H9 (cell line): ENCODE data around the gene ANK2. TPM values are rescaled to one million over a fixed set of nuclear protein-coding genes. Genes with fewer than 3 reads are reported as not detected.

ENCODE experiments used
- DNase-seq: peaks from one replicate; pipeline ENCODE4 v3.0.0-alpha.2; 2017
- H2AFZ ChIP-seq: one replicate; pipeline ENCODE4 v1.6.1; 2013; ENCODE audit warnings: mild to moderate bottlenecking, low read length, control low read depth, moderate library complexity
- H2AK5ac ChIP-seq: 2 replicates; pipeline ENCODE4 v1.6.1; 2013; ENCODE audit warnings: low read length, control low read depth, mixed read lengths; ENCODE audit not compliant: insufficient read length
- H2BK120ac ChIP-seq: one replicate; pipeline ENCODE4 v1.6.1; 2013; ENCODE audit warnings: low read depth, mild to moderate bottlenecking, low read length, control low read depth, inconsistent platforms; ENCODE audit not compliant: poor library complexity, severe bottlenecking
- H2BK12ac ChIP-seq: 2 replicates; pipeline ENCODE4 v1.6.1; 2013; ENCODE audit warnings: low read length, control low read depth, mixed read lengths, low read depth; ENCODE audit not compliant: insufficient read length
- H2BK15ac ChIP-seq: 2 replicates; pipeline ENCODE4 v1.6.1; 2013; ENCODE audit warnings: low read depth, low read length, control low read depth
- H2BK20ac ChIP-seq: one replicate; pipeline ENCODE4 v1.6.1; 2013; ENCODE audit warnings: low read depth, mild to moderate bottlenecking, low read length, control low read depth, inconsistent platforms; ENCODE audit not compliant: poor library complexity, severe bottlenecking
- H2BK5ac ChIP-seq: 2 replicates; pipeline ENCODE4 v1.6.1; 2013; ENCODE audit warnings: low read length, control low read depth, mixed read lengths; ENCODE audit not compliant: insufficient read length
- H3K14ac ChIP-seq: 2 replicates; pipeline ENCODE4 v1.6.1; 2013; ENCODE audit warnings: low read length, control low read depth; ENCODE audit not compliant: insufficient read depth
- H3K18ac ChIP-seq: 2 replicates; pipeline ENCODE4 v1.6.1; 2013; ENCODE audit warnings: low read depth, mild to moderate bottlenecking, mixed read lengths, low read length, control low read depth; ENCODE audit not compliant: insufficient read length
- H3K23ac ChIP-seq: 2 replicates; pipeline ENCODE4 v1.6.1; 2013; ENCODE audit warnings: low read length, control low read depth, mixed read lengths, low read depth; ENCODE audit not compliant: insufficient read length
- H3K23me2 ChIP-seq: 2 replicates; pipeline ENCODE4 v1.6.1; 2013; ENCODE audit warnings: low read depth, mild to moderate bottlenecking, mixed read lengths, low read length, control low read depth; ENCODE audit not compliant: insufficient read length, poor library complexity, severe bottlenecking
- H3K27ac ChIP-seq: 2 replicates; pipeline ENCODE4 v1.5.1; 2013; ENCODE audit warnings: low read length, control low read depth, mixed read lengths, low read depth; ENCODE audit not compliant: insufficient read length
- H3K27me3 ChIP-seq: 2 replicates; pipeline ENCODE4 v1.6.1; 2013; ENCODE audit warnings: low read length, control low read depth, inconsistent platforms; ENCODE audit not compliant: insufficient read depth
- H3K4ac ChIP-seq: 2 replicates; pipeline ENCODE4 v1.6.1; 2013; ENCODE audit warnings: low read depth, mild to moderate bottlenecking, control low read depth, inconsistent platforms, low read length, moderate library complexity
- H3K4me1 ChIP-seq: 2 replicates; pipeline ENCODE4 v1.6.1; 2013; ENCODE audit warnings: low read length, control low read depth, inconsistent platforms; ENCODE audit not compliant: insufficient read depth
- H3K4me2 ChIP-seq: 2 replicates; pipeline ENCODE4 v1.6.1; 2013; ENCODE audit warnings: low read length, control low read depth, mixed read lengths; ENCODE audit not compliant: insufficient read length, insufficient read depth
- H3K56ac ChIP-seq: 2 replicates; pipeline ENCODE4 v1.6.1; 2013; ENCODE audit warnings: low read depth, mild to moderate bottlenecking, mixed read lengths, low read length, control low read depth; ENCODE audit not compliant: insufficient read length
- H3K79me1 ChIP-seq: 2 replicates; pipeline ENCODE4 v1.6.1; 2013; ENCODE audit warnings: low read depth, mild to moderate bottlenecking, moderate library complexity, low read length, control low read depth, inconsistent platforms; ENCODE audit not compliant: insufficient read depth, poor library complexity, severe bottlenecking
- H3K79me2 ChIP-seq: 2 replicates; pipeline ENCODE4 v1.6.1; 2013; ENCODE audit warnings: low read length, control low read depth, inconsistent platforms; ENCODE audit not compliant: insufficient read depth
- H3K9ac ChIP-seq: 2 replicates; pipeline ENCODE4 v1.6.1; 2013; ENCODE audit warnings: low read length, control low read depth, mixed read lengths; ENCODE audit not compliant: insufficient read length; ENCODE audit errors: extremely low read depth
- H3K9me3 ChIP-seq: one replicate; pipeline ENCODE4 v1.6.1; 2013; ENCODE audit warnings: low read depth, low read length, inconsistent platforms; ENCODE audit not compliant: control insufficient read depth
- H3T11ph ChIP-seq: one replicate; pipeline ENCODE4 v1.6.1; 2013; ENCODE audit warnings: mild to moderate bottlenecking, low read length, control low read depth, inconsistent platforms
- H4K20me1 ChIP-seq: one replicate; pipeline ENCODE4 v1.6.1; 2013; ENCODE audit not compliant: control insufficient read depth, insufficient read length, insufficient read depth
- H4K5ac ChIP-seq: 2 replicates; pipeline ENCODE4 v1.6.1; 2013; ENCODE audit warnings: low read depth, mild to moderate bottlenecking, mixed read lengths, low read length, control low read depth; ENCODE audit not compliant: insufficient read length
- H4K8ac ChIP-seq: replicated peaks from 2 replicates; pipeline ENCODE4 v1.6.1; 2013; ENCODE audit warnings: low read length, control low read depth, mixed read lengths, low read depth; ENCODE audit not compliant: insufficient read length
- H4K91ac ChIP-seq: 2 replicates; pipeline ENCODE4 v1.6.1; 2013; ENCODE audit warnings: low read depth, mild to moderate bottlenecking, moderate library complexity, mixed read lengths, low read length, control low read depth; ENCODE audit not compliant: insufficient read length
- H3K27ac Mint-ChIP-seq, 3 experiments: 2 replicates in 2 of 3; 3 replicates in 1 of 3; pipeline ENCODE4 v1.8.0; 2020 to 2021; ENCODE audit warnings: mixed read lengths in 3 of 3, mild to moderate bottlenecking in 1 of 3, moderate library complexity in 1 of 3
- H3K27me3 Mint-ChIP-seq: 2 replicates; pipeline ENCODE4 v1.8.0; 2021; ENCODE audit warnings: low read depth, mild to moderate bottlenecking, moderate library complexity, mixed read lengths
- H3K36me3 Mint-ChIP-seq, 3 experiments: 2 replicates in 2 of 3; 3 replicates in 1 of 3; pipeline ENCODE4 v1.8.0; 2020 to 2021; ENCODE audit warnings: low read depth in 3 of 3, mixed read lengths in 3 of 3; ENCODE audit not compliant: insufficient read depth in 1 of 3
- H3K4me1 Mint-ChIP-seq, 2 experiments: 2 replicates each; pipeline ENCODE4 v1.8.0; 2020; ENCODE audit warnings: mixed read lengths in 2 of 2
- H3K4me3 Mint-ChIP-seq, 2 experiments: 2 replicates in 1 of 2; 3 replicates in 1 of 2; pipeline ENCODE4 v1.8.0; 2020 to 2021; ENCODE audit warnings: mild to moderate bottlenecking in 2 of 2, mixed read lengths in 2 of 2, moderate library complexity in 1 of 2
- H3K9me3 Mint-ChIP-seq, 2 experiments: 2 replicates in 1 of 2; 3 replicates in 1 of 2; pipeline ENCODE4 v1.8.0; 2020; ENCODE audit warnings: mild to moderate bottlenecking in 2 of 2, mixed read lengths in 2 of 2, moderate library complexity in 1 of 2
- CTCF ChIP-seq: fragments of 200-600 bp; sonication (generic); conservative IDR thresholded peaks from 3 replicates; pipeline ENCODE4 v1.8.0; 2021; ENCODE audit warnings: antibody characterized with exemption, mild to moderate bottlenecking
- WGBS: extraction: QIAGEN DNeasy Blood & Tissue Kit; methylation state at CpG from one replicate; pipeline ENCODE4 v1.1.7; 2013; ENCODE audit warnings: missing lambda C conversion rate, low lambda C conversion rate, mixed read lengths; ENCODE audit not compliant: insufficient read length; ENCODE audit errors: extremely low coverage; 5-methylcytosine and 5-hydroxymethylcytosine counted together
- total RNA-seq: library from RNA; stranded (reverse); gene quantifications from 2 replicates; pipeline ENCODE4 v1.2.1, GENCODE V29; 2021

Gene ANK2
- total RNA-seq, 1 experiment from 2014 or later: 36.8 TPM

- Histone ChIP-seq H2AFZ (no peak overlapping the region), H3K79me2 (no peaks in the 10 kb centered on the region; the same call in 1 of the 2 replicates), H3K27me3 (no peaks in the 10 kb centered on the region), H3K9ac (no peak overlapping the region), H4K91ac (no peak overlapping the region), H4K8ac (no peak overlapping the region), H4K5ac (no peak overlapping the region), H2BK5ac (no peak overlapping the region), H3K9me3 (no peaks in the 10 kb centered on the region), H2AK5ac (no peak overlapping the region), H3K23ac (no peak overlapping the region), H2BK120ac (no peak overlapping the region), H3K4me2 (no peak overlapping the region), H3K4me1 (peaks cover 3% of the 10 kb centered on the region; the same call in 1 of the 2 replicates), H3K23me2 (no peaks in the 10 kb centered on the region), H3K4ac (no peak overlapping the region), H4K20me1 (no peaks in the 10 kb centered on the region), H2BK12ac (no peak overlapping the region), H3K14ac (no peak overlapping the region), H3K18ac (no peak overlapping the region), H3K79me1 (no peaks in the 10 kb centered on the region), H3K56ac (no peak overlapping the region), H2BK20ac (no peak overlapping the region), H3T11ph (no peak overlapping the region), H3K27ac (no peak overlapping the region), H2BK15ac (no peak overlapping the region)
- peaks cover 6 to 9% of the 10 kb centered on the region in 2 experiments for H3K4me1 Mint-ChIP-seq
- WGBS: no CpG with 5 or more reads among the region's 2 CpGs
- H3K4me3 Mint-ChIP-seq: no peak overlapping the region
- peaks cover 2 to 20% (median 6%) of the 10 kb centered on the region in 3 experiments for H3K36me3 Mint-ChIP-seq
- no peaks in the 10 kb centered on the region for H3K27me3 Mint-ChIP-seq
- H3K9me3 Mint-ChIP-seq: peaks cover 0 to 5% of the 10 kb centered on the region in 2 experiments; a peak in 1 of 5 replicates
- H3K27ac Mint-ChIP-seq: no peak overlapping the region
- DNase-seq: no peak
- peak; percentile 50 for TF ChIP-seq CTCF
Observed at GRCh38 chr4:113153529-113154101, 104.2 kb downstream of the ANK2 start.
